GM21526 (cell line): ENCODE data around the gene WFDC5.

ENCODE experiments used
- ATAC-seq: cut with Tn5 transposase; IDR thresholded peaks from one replicate; pipeline ENCODE4 v1.9.1; 2021; ENCODE audit warnings: moderate library complexity; ENCODE audit not compliant: unreplicated experiment, low FRiP score

Gene WFDC5

GRCh38 chr20:45060294-45060693 lies 54.7 kb downstream of the WFDC5 start:
- ATAC-seq, result no peak
